GM23338 (cell line): ENCODE data around the gene HSPA12B. TPM values are rescaled to one million over a fixed set of nuclear protein-coding genes. Genes with fewer than 3 reads are reported as not detected.

ENCODE experiments used
- ATAC-seq: fragments of 200-7000 bp; cut with Tn5 transposase; 3 replicates; pipeline ENCODE4 v1.9.1; 2020
- DNase-seq: peaks from one replicate; pipeline ENCODE4 v3.0.0-alpha.2; 2015; ENCODE audit warnings: low spot score
- H2AFZ ChIP-seq: fragments of 200-600 bp; sonication (generic); 2 replicates; pipeline ENCODE4 v1.8.0; 2016; ENCODE audit warnings: antibody characterized with exemption, mild to moderate bottlenecking, moderate library complexity
- H3F3A ChIP-seq: fragments of 200-600 bp; sonication (generic); replicated peaks from 2 replicates; pipeline ENCODE4 v1.8.0; 2017; ENCODE audit warnings: antibody characterized with exemption, mixed run types, low read depth
- H3K27ac ChIP-seq: fragments of 200-600 bp; sonication (generic); 2 replicates; pipeline ENCODE4 v1.6.1; 2016; ENCODE audit warnings: low read depth
- H3K27me3 ChIP-seq: fragments of 200-600 bp; sonication (generic); 2 replicates; pipeline ENCODE4 v1.8.0; 2016; ENCODE audit warnings: mild to moderate bottlenecking, mixed run types, moderate library complexity; ENCODE audit not compliant: insufficient read depth
- H3K36me3 ChIP-seq: fragments of 200-600 bp; sonication (generic); 2 replicates; pipeline ENCODE4 v1.8.0; 2016; ENCODE audit warnings: mild to moderate bottlenecking; ENCODE audit not compliant: insufficient read depth
- H3K4me1 ChIP-seq: fragments of 200-600 bp; sonication (generic); 2 replicates; pipeline ENCODE4 v1.8.0; 2016; ENCODE audit warnings: mild to moderate bottlenecking, moderate library complexity; ENCODE audit not compliant: insufficient read depth
- H3K4me2 ChIP-seq: fragments of 200-600 bp; sonication (generic); 2 replicates; pipeline ENCODE4 v1.7.1; 2017; ENCODE audit warnings: mixed run types
- H3K4me3 ChIP-seq: fragments of 200-600 bp; sonication (generic); 2 replicates; pipeline ENCODE4 v1.6.1; 2016; ENCODE audit warnings: mixed run types
- H3K79me2 ChIP-seq: fragments of 200-600 bp; sonication (generic); replicated peaks from 2 replicates; pipeline ENCODE4 v1.8.0; 2017; ENCODE audit warnings: mild to moderate bottlenecking; ENCODE audit not compliant: insufficient read depth
- H3K9me2 ChIP-seq: fragments of 200-600 bp; sonication (generic); 2 replicates; pipeline ENCODE4 v1.8.0; 2017; ENCODE audit not compliant: insufficient read depth
- H4K20me1 ChIP-seq: fragments of 200-600 bp; sonication (generic); replicated peaks from 2 replicates; pipeline ENCODE4 v1.8.0; 2017; ENCODE audit warnings: mild to moderate bottlenecking; ENCODE audit not compliant: insufficient read depth
- H3K27ac Mint-ChIP-seq: 2 replicates; pipeline ENCODE4 v1.8.0; 2020; ENCODE audit warnings: inconsistent platforms, mild to moderate bottlenecking, moderate library complexity, mixed read lengths
- H3K27me3 Mint-ChIP-seq: 3 replicates; pipeline ENCODE4 v1.8.0; 2022; ENCODE audit warnings: low read depth, mild to moderate bottlenecking, moderate library complexity, mixed read lengths, inconsistent platforms; ENCODE audit not compliant: insufficient read depth, poor library complexity
- H3K36me3 Mint-ChIP-seq: 3 replicates; pipeline ENCODE4 v1.8.0; 2021; ENCODE audit warnings: low read depth, mild to moderate bottlenecking, inconsistent platforms, moderate library complexity, mixed read lengths
- H3K4me1 Mint-ChIP-seq: 3 replicates; pipeline ENCODE4 v1.8.0; 2020; ENCODE audit warnings: mild to moderate bottlenecking, inconsistent platforms, mixed read lengths
- H3K4me3 Mint-ChIP-seq: 3 replicates; pipeline ENCODE4 v1.8.0; 2021; ENCODE audit warnings: moderate library complexity, mild to moderate bottlenecking, inconsistent platforms, mixed read lengths
- H3K9me3 Mint-ChIP-seq: 3 replicates; pipeline ENCODE4 v1.8.0; 2020; ENCODE audit warnings: moderate library complexity, mild to moderate bottlenecking, inconsistent platforms, mixed read lengths
- CREB1 ChIP-seq: fragments of 250-450 bp; sonication (Bioruptor Pico); IDR thresholded peaks from 2 replicates; pipeline ENCODE4 v1.5.0; 2020; ENCODE audit warnings: low read depth, mild to moderate bottlenecking, moderate library complexity
- EZH2 ChIP-seq: fragments of 200-600 bp; sonication (generic); IDR thresholded peaks from one replicate; pipeline ENCODE4 v1.8.0; 2017; ENCODE audit warnings: antibody characterized with exemption, mild to moderate bottlenecking, low read depth; ENCODE audit not compliant: unreplicated experiment
- EZH2phosphoT487 ChIP-seq: fragments of 200-600 bp; sonication (generic); IDR thresholded peaks from one replicate; pipeline ENCODE4 v1.8.1; 2018; ENCODE audit warnings: antibody characterized with exemption; ENCODE audit not compliant: unreplicated experiment
- JUNB ChIP-seq: IDR thresholded peaks from one replicate; pipeline ENCODE4 v1.6.1; 2016; ENCODE audit warnings: antibody characterized with exemption; ENCODE audit not compliant: unreplicated experiment
- NANOG ChIP-seq: IDR thresholded peaks from 2 replicates; pipeline ENCODE4 v1.6.1; 2016; ENCODE audit warnings: antibody characterized with exemption, borderline replicate concordance
- POLR2AphosphoS5 ChIP-seq: IDR thresholded peaks from 2 replicates; pipeline ENCODE4 v1.6.1; 2016; ENCODE audit warnings: antibody characterized with exemption, low read depth
- STAT1 ChIP-seq: IDR thresholded peaks from one replicate; pipeline ENCODE4 v1.6.1; 2016; ENCODE audit warnings: antibody characterized with exemption; ENCODE audit not compliant: unreplicated experiment
- ZNF114 ChIP-seq: fragments of 250-450 bp; sonication (Bioruptor Pico); IDR thresholded peaks from 2 replicates; pipeline ENCODE4 v1.5.0; 2020; ENCODE audit warnings: mild to moderate bottlenecking, moderate library complexity
- ZNF331 ChIP-seq: fragments of 250-450 bp; sonication (Bioruptor Pico); IDR thresholded peaks from 2 replicates; pipeline ENCODE4 v1.5.0; 2020; ENCODE audit warnings: low read depth, mild to moderate bottlenecking, moderate library complexity
- polyA plus RNA-seq: library from polyadenylated mRNA; unstranded; fragments of >200 nt; fragmentation: Nextera tagmentation; extraction: Ambion mirVana; gene quantifications from 2 replicates; pipeline ENCODE4 v1.2.1, GENCODE V29; 2016
- total RNA-seq: library from RNA; depleted of rRNA; stranded (reverse); fragments of >200 nt; shearing (Covaris generic); gene quantifications from 2 replicates; pipeline ENCODE4 v1.2.3, GENCODE V29; 2014
- TF ChIP-seq, protein P1 (sequence below): IDR thresholded peaks from 2 replicates; pipeline ENCODE4 v1.6.1; 2016; ENCODE audit warnings: antibody characterized with exemption
- TF ChIP-seq, protein P2 (sequence below), 2 experiments: fragments of 200-600 bp in 1 of 2; sonication (generic) in 1 of 2; conservative IDR thresholded peaks; 2 replicates each; pipeline versions ENCODE4 v1.5.1 to v1.6.1; 2016 to 2017; ENCODE audit warnings: antibody characterized with exemption in 2 of 2, low read depth in 2 of 2, mild to moderate bottlenecking in 2 of 2, moderate library complexity in 1 of 2
- TF ChIP-seq, protein P3 (sequence below): IDR thresholded peaks from one replicate; pipeline ENCODE4 v1.6.1; 2018; ENCODE audit warnings: antibody characterized with exemption; ENCODE audit not compliant: unreplicated experiment
- TF ChIP-seq, protein P4 (sequence below): fragments of 250-450 bp; sonication (Bioruptor Pico); IDR thresholded peaks from 2 replicates; pipeline ENCODE4 v1.5.0; 2020; ENCODE audit warnings: mild to moderate bottlenecking, moderate library complexity

The HSPA12B gene
- total and polyA plus RNA-seq, 2 experiments from 2014 or later: 2.8 to 6.5 TPM

DNA sequence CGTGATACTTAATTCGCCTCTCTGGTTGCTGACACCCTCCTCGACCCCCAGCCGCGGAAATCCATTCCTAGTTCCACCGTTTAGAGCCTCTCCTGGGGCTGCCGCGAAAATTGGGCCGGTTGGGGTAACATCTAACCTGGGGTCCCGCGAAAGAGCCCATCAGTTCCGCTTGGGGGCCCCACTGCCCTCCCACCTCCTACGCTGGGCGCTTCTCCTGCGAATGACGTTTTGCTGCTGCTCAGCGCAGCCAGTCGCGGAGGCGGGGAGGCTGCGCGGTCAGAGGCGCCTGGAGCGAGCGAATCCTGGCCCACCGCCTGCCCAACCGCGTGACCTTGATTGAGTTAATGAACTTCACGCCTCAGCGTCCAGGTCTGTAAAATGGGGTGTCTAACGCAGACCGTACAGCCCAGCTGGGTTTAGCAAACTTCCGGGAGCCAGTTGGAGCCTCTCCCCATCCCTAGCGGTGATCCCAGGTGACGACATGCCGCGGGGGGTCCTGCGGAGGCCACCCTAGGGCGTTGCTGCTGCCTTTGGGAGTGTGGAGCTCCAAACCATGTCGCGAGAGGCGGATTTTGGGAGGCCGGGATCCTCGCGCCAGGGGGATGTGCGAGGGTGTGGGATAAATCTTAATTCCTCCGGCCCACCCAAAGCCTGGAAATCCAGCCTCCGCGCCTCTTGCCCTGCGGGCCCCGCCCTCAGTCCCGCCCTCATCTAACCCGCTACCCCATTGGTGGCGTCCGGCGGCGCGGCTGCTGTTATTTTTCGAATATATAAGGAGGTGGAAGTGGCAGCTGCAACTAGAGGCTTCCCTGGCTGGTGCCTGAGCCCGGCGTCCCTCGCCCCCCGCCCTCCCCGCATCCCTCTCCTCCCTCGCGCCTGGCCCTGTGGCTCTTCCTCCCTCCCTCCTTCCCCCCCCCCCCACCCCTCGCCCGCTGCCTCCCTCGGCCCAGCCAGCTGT lies 63.3 kb downstream of the HSPA12B start, which contains the start of gene CDC25B:
TSS of gene CDC25B (plus strand) at position 800 of the 958 bp plus-strand sequence. CDS start 222 bp downstream, outside the sequence.
- TF ChIP-seq ZNF331 (CRISPR knock-in tag) (no peak), CREB1 (CRISPR knock-in tag) (peak; percentile 70), POLR2AphosphoS5 (peak; percentile 56), EZH2 (no peak), STAT1 (no peak), EZH2phosphoT487 (no peak), NANOG (no peak), JUNB (no peak), ZNF114 (CRISPR knock-in tag) (no peak)
- TF ChIP-seq, protein P1, sequence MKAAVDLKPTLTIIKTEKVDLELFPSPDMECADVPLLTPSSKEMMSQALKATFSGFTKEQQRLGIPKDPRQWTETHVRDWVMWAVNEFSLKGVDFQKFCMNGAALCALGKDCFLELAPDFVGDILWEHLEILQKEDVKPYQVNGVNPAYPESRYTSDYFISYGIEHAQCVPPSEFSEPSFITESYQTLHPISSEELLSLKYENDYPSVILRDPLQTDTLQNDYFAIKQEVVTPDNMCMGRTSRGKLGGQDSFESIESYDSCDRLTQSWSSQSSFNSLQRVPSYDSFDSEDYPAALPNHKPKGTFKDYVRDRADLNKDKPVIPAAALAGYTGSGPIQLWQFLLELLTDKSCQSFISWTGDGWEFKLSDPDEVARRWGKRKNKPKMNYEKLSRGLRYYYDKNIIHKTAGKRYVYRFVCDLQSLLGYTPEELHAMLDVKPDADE: 0 out of 2 replicates have a peak, but pooled peaks have one; percentile 31
- TF ChIP-seq, protein P2, sequence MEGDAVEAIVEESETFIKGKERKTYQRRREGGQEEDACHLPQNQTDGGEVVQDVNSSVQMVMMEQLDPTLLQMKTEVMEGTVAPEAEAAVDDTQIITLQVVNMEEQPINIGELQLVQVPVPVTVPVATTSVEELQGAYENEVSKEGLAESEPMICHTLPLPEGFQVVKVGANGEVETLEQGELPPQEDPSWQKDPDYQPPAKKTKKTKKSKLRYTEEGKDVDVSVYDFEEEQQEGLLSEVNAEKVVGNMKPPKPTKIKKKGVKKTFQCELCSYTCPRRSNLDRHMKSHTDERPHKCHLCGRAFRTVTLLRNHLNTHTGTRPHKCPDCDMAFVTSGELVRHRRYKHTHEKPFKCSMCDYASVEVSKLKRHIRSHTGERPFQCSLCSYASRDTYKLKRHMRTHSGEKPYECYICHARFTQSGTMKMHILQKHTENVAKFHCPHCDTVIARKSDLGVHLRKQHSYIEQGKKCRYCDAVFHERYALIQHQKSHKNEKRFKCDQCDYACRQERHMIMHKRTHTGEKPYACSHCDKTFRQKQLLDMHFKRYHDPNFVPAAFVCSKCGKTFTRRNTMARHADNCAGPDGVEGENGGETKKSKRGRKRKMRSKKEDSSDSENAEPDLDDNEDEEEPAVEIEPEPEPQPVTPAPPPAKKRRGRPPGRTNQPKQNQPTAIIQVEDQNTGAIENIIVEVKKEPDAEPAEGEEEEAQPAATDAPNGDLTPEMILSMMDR (conservative IDR thresholded peaks at IDR 0.05; ENCODE audit: low read depth in 2 of 2): peak; percentile 15 to 46; a peak in 3 of 4 replicates
- TF ChIP-seq, protein P3, sequence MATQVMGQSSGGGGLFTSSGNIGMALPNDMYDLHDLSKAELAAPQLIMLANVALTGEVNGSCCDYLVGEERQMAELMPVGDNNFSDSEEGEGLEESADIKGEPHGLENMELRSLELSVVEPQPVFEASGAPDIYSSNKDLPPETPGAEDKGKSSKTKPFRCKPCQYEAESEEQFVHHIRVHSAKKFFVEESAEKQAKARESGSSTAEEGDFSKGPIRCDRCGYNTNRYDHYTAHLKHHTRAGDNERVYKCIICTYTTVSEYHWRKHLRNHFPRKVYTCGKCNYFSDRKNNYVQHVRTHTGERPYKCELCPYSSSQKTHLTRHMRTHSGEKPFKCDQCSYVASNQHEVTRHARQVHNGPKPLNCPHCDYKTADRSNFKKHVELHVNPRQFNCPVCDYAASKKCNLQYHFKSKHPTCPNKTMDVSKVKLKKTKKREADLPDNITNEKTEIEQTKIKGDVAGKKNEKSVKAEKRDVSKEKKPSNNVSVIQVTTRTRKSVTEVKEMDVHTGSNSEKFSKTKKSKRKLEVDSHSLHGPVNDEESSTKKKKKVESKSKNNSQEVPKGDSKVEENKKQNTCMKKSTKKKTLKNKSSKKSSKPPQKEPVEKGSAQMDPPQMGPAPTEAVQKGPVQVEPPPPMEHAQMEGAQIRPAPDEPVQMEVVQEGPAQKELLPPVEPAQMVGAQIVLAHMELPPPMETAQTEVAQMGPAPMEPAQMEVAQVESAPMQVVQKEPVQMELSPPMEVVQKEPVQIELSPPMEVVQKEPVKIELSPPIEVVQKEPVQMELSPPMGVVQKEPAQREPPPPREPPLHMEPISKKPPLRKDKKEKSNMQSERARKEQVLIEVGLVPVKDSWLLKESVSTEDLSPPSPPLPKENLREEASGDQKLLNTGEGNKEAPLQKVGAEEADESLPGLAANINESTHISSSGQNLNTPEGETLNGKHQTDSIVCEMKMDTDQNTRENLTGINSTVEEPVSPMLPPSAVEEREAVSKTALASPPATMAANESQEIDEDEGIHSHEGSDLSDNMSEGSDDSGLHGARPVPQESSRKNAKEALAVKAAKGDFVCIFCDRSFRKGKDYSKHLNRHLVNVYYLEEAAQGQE: no peak
- TF ChIP-seq, protein P4, sequence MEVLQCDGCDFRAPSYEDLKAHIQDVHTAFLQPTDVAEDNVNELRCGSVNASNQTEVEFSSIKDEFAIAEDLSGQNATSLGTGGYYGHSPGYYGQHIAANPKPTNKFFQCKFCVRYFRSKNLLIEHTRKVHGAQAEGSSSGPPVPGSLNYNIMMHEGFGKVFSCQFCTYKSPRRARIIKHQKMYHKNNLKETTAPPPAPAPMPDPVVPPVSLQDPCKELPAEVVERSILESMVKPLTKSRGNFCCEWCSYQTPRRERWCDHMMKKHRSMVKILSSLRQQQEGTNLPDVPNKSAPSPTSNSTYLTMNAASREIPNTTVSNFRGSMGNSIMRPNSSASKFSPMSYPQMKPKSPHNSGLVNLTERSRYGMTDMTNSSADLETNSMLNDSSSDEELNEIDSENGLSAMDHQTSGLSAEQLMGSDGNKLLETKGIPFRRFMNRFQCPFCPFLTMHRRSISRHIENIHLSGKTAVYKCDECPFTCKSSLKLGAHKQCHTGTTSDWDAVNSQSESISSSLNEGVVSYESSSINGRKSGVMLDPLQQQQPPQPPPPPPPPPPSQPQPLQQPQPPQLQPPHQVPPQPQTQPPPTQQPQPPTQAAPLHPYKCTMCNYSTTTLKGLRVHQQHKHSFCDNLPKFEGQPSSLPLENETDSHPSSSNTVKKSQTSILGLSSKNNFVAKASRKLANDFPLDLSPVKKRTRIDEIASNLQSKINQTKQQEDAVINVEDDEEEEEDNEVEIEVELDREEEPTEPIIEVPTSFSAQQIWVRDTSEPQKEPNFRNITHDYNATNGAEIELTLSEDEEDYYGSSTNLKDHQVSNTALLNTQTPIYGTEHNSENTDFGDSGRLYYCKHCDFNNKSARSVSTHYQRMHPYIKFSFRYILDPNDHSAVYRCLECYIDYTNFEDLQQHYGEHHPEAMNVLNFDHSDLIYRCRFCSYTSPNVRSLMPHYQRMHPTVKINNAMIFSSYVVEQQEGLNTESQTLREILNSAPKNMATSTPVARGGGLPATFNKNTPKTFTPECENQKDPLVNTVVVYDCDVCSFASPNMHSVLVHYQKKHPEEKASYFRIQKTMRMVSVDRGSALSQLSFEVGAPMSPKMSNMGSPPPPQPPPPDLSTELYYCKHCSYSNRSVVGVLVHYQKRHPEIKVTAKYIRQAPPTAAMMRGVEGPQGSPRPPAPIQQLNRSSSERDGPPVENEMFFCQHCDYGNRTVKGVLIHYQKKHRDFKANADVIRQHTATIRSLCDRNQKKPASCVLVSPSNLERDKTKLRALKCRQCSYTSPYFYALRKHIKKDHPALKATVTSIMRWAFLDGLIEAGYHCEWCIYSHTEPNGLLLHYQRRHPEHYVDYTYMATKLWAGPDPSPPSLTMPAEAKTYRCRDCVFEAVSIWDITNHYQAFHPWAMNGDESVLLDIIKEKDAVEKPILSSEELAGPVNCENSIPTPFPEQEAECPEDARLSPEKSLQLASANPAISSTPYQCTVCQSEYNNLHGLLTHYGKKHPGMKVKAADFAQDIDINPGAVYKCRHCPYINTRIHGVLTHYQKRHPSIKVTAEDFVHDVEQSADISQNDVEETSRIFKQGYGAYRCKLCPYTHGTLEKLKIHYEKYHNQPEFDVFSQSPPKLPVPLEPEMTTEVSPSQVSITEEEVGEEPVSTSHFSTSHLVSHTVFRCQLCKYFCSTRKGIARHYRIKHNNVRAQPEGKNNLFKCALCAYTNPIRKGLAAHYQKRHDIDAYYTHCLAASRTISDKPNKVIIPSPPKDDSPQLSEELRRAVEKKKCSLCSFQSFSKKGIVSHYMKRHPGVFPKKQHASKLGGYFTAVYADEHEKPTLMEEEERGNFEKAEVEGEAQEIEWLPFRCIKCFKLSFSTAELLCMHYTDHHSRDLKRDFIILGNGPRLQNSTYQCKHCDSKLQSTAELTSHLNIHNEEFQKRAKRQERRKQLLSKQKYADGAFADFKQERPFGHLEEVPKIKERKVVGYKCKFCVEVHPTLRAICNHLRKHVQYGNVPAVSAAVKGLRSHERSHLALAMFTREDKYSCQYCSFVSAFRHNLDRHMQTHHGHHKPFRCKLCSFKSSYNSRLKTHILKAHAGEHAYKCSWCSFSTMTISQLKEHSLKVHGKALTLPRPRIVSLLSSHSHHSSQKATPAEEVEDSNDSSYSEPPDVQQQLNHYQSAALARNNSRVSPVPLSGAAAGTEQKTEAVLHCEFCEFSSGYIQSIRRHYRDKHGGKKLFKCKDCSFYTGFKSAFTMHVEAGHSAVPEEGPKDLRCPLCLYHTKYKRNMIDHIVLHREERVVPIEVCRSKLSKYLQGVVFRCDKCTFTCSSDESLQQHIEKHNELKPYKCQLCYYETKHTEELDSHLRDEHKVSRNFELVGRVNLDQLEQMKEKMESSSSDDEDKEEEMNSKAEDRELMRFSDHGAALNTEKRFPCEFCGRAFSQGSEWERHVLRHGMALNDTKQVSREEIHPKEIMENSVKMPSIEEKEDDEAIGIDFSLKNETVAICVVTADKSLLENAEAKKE (CRISPR knock-in tag): no peak
- Mint-ChIP-seq H3K4me1 (peaks cover 41% of the 10 kb centered on the region), H3K4me3 (peak within 1 kb of the TSS; percentile 86), H3K36me3 (peaks cover 7% of the 10 kb centered on the region; the same call in 2 of the 3 replicates), H3K9me3 (no peaks in the 10 kb centered on the region), H3K27ac (peak within 1 kb of the TSS; percentile 72), H3K27me3 (peaks cover 29% of the 10 kb centered on the region)
- H3F3A ChIP-seq: peaks cover 17% of the 10 kb centered on the region; the same call in 1 of the 2 replicates
- peak; percentile 56 for ATAC-seq
- H4K20me1 ChIP-seq: no peaks in the 10 kb centered on the region
- H2AFZ ChIP-seq: peak within 1 kb of the TSS; percentile 99
- H3K27me3 ChIP-seq: no peaks in the 10 kb centered on the region
- H3K4me3 ChIP-seq: peak within 1 kb of the TSS; percentile 68
- H3K36me3 ChIP-seq: no peaks in the 10 kb centered on the region
- no peaks in the 10 kb centered on the region for H3K79me2 ChIP-seq
- peak within 1 kb of the TSS; percentile 91 for H3K4me2 ChIP-seq
- DNase-seq: peak; percentile 96
- H3K9me2 ChIP-seq: no peaks in the 10 kb centered on the region
- H3K4me1 ChIP-seq: peaks cover 39% of the 10 kb centered on the region
- H3K27ac ChIP-seq: peak within 1 kb of the TSS; percentile 42; the same call in 1 of the 2 replicates
